Astrocyte of the spinal cord (primary cell): Measurements from ENCODE around the gene PBX1.

Experiments used
- DNase-seq: peaks from one replicate; pipeline ENCODE4 v3.0.0; 2011; ENCODE audit warnings: low read depth, low spot score
- H3K4me3 ChIP-seq: 2 replicates; pipeline ENCODE4 v1.5.1; 2011; ENCODE audit warnings: low read depth, mild to moderate bottlenecking, low read length, moderate library complexity
- CTCF ChIP-seq: IDR thresholded peaks from 2 replicates; pipeline ENCODE4 v1.5.1; 2012; ENCODE audit warnings: low read depth, mild to moderate bottlenecking, low read length, inconsistent platforms
- in situ Hi-C: cut with HindIII; loops from 2 replicates; pipeline ENCODE4 v1.10.0; 2017; ENCODE audit warnings: low sequenced_read_pairs

Gene PBX1

DNA sequence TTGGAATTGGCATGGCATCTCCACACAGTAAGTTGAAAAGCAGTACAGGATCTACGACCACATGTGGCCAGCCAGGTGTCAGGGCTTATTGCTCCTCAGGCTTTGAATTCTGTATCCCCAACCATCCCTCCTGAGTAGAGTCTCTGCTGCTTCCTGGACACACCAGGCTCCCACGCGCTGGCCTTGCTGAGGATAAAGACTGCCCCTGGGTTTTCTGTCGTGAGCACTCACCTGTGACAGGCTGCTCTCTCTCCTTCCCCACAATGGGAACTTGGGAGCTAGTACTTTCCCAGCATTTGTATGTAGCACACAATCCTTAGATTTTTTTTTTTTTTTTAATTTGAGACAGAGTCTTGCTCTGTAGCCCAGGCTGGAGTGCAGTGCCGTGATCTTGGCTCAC is 33.6 kb downstream of the PBX1 start:
- TF ChIP-seq CTCF = no peak
- no peak overlapping the region for H3K4me3 ChIP-seq
- DNase-seq = no peak

GRCh38 chr1:164595212-164595611 is 36.2 kb downstream of the PBX1 start:
- H3K4me3 ChIP-seq = no peak overlapping the region
- TF ChIP-seq CTCF = no peak
- DNase-seq = no peak
- in situ Hi-C loops = no loop called here

More for the DNA sequence above, 33.6 kb downstream of the PBX1 start:
- in situ Hi-C loops = no loop called here

DNA sequence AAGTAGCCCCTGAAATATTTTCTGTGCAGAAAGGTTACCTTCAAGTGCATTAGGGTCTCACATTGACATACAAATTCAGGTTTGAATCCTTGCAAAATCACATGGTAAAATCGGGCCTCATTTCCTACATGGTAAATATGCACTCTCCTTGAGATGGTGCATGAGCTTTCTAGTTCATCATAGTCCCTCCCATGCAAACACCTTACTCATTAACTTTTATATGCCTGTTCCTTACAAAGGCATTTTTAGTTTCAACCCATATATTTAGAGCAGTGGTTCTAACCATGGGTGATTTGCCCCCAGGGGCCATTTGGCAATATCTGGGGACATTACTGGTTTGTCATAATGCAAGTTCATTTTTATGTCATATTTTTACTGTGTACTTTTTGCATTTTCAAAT is 37.2 kb downstream of the PBX1 start:
- no peak for DNase-seq
- no peak for TF ChIP-seq CTCF
- in situ Hi-C loops = no loop called here
- H3K4me3 ChIP-seq = no peak overlapping the region

DNA sequence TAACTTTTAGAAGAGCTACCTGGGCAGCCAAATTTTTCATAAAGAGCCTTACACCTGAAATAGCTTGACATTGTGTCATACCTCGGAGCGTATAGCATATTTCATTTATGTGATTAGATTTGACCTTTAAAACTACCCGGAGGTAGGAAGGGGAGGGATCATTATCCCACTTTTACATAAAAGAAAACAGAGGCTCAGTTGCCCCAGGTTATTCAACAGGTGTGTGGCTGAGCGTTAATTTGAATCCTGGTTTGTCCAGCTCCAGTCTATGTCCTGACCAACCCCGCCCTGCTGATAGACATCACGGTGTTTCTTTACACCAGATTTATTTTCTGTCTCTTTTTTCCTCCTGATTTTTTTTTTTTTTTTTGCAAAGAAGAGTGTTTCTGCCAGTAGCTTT is 39.7 kb downstream of the PBX1 start:
- in situ Hi-C loops = no loop called here
- DNase-seq = no peak
- no peak overlapping the region for H3K4me3 ChIP-seq
- TF ChIP-seq CTCF = no peak

DNA sequence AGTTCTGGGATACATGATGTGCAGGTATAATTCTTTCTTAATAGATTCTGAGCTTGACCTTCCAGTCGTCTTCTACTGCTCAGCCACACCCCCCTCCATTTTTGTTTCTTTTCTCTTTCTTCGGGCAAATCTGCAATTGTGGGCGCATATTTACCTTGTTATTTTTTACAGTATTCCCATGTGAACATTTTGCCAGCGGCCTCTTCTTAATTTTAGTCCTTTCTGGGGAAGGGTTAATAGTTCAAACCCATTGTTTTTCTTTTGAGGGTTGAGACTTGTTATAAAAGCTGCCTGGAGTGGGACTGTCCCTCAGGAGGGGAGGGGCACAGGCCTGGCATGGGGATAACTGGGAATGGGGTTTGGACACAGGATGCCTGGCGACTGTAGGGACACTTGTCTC is 40.3 kb downstream of the PBX1 start:
- H3K4me3 ChIP-seq = no peak overlapping the region
- DNase-seq = no peak
- in situ Hi-C loops = no loop called here
- no peak for TF ChIP-seq CTCF

DNA sequence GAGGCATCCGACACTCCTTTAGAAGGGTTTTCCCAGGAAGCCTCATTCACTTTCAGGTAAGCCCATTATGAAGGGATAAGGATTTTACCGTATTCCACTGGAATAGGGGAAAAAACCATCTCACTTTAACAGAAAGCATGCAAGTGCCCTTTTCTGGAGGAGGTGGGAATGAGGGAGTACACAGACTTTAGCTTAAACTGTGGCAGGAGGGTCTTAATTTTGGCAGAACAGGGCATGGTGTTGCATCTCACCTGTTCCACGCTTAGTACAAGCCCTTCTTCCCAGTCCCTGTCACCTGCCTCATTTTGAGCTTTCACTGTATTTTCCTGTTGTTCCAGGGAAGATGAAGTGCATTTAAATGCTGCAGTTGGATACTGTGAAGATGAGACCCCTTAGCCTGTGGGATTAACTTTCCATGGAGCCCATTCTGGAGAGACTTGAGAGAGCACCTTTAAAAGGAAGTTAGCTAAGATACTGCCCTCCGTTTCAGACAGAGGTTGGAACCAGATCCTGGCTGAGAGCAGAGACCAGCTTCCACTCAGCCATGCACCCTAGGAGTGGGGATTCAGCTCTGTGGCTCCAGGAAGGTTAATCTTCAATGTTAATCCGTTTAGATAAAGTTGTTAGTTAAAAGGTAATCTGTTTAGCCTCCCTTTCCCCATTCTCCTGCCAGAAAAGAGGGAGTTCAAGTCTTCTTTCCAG is 42.6 kb downstream of the PBX1 start:
- H3K4me3 ChIP-seq = no peak overlapping the region
- DNase-seq = no peak
- in situ Hi-C loops = no loop called here
- TF ChIP-seq CTCF = no peak

DNA sequence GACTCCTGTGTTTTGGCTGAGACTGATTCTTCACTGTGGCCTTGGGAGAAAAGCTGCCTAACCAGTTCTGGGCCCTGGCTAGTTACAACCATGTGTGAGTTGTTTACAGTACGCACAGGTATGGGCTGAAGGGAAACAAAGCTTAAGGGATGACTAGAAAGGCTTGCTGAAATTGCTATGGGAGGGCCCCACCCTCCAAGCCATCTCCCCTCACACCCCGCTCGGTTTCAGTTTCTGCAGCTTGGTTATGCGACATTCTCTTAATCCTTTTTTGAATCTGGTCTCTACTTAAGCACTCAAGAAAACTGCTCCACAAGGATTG is 43.1 kb downstream of the PBX1 start:
- no peak for DNase-seq
- no peak for TF ChIP-seq CTCF
- no peak overlapping the region for H3K4me3 ChIP-seq
- in situ Hi-C loops = no loop called here
